Measurements from ENCODE around the gene CCNF.

The CCNF gene

GRCh38 chr16:2482708-2483534, 53.7 kb downstream of the CCNF start:
- intact Hi-C loops (cut with DNase I), result no loop called here
- peak; percentile 63 to 96 (median 69) for DNase-seq

- no peak for DNase-seq
- intact Hi-C loops (cut with DNase I), result no loop called here
Observed at GRCh38 chr16:2483939-2484897, 55.0 kb downstream of the CCNF start.

- no peak for DNase-seq
- intact Hi-C loops (cut with DNase I), result no loop called here
Observed at GRCh38 chr16:2484898-2485508, 55.8 kb downstream of the CCNF start.

GRCh38 chr16:2485811-2486507, 56.7 kb downstream of the CCNF start:
- DNase-seq, result peak in 1 of 10 donors; percentile 82

GRCh38 chr16:2486645-2487516, 57.6 kb downstream of the CCNF start:
- peak in 5 of 10 donors; percentile 54 to 94 (median 61) for DNase-seq
- intact Hi-C loops (cut with DNase I), result no loop called here

More at GRCh38 chr16:2485811-2486507, 56.7 kb downstream of the CCNF start:
- intact Hi-C loops (cut with DNase I), result no loop called here

GRCh38 chr16:2487517-2487842, 58.2 kb downstream of the CCNF start:
- DNase-seq, result peak in 1 of 10 donors; percentile 32
- intact Hi-C loops (cut with DNase I), result no loop called here

- intact Hi-C loops (cut with DNase I), result no loop called here
- DNase-seq, result peak in 1 of 10 donors; percentile 81
Observed at GRCh38 chr16:2487903-2488531, 58.8 kb downstream of the CCNF start.

- no peak for DNase-seq
- intact Hi-C loops (cut with DNase I), result no loop called here
Observed at GRCh38 chr16:2489581-2489980, 60.3 kb downstream of the CCNF start.

- intact Hi-C loops (cut with DNase I), result no loop called here
Observed at GRCh38 chr16:2490190-2491105, 61.2 kb downstream of the CCNF start.

GRCh38 chr16:2492292-2492691, 63.0 kb downstream of the CCNF start:
- intact Hi-C loops (cut with DNase I), result no loop called here
- DNase-seq, result no peak

More at GRCh38 chr16:2490190-2491105, 61.2 kb downstream of the CCNF start:
- peak in 2 of 10 donors; percentile 82 to 83 for DNase-seq

- intact Hi-C loops (cut with DNase I), result no loop called here
- no peak for DNase-seq
Observed at GRCh38 chr16:2493605-2494004, 64.4 kb downstream of the CCNF start.

- intact Hi-C loops (cut with DNase I), result no loop called here
Observed at GRCh38 chr16:2494616-2495015, 65.4 kb downstream of the CCNF start.

GRCh38 chr16:2495041-2495440, 65.8 kb downstream of the CCNF start:
- intact Hi-C loops (cut with DNase I), result no loop called here
- no peak for DNase-seq

More at GRCh38 chr16:2494616-2495015, 65.4 kb downstream of the CCNF start:
- no peak for DNase-seq

- no peak for DNase-seq
- intact Hi-C loops (cut with DNase I), result no loop called here
Observed at GRCh38 chr16:2496223-2497115, 67.2 kb downstream of the CCNF start.

GRCh38 chr16:2497116-2497630, 67.9 kb downstream of the CCNF start:
- no peak for DNase-seq
- intact Hi-C loops (cut with DNase I), result no loop called here

GRCh38 chr16:2497695-2498484, 68.6 kb downstream of the CCNF start:
- intact Hi-C loops (cut with DNase I), result no loop called here
- no peak for DNase-seq
